KMS-11 (cell line): ENCODE results near the gene LACTB.

Experiments
- H2AFZ ChIP-seq: fragments of 200-600 bp; sonication (generic); 2 replicates; pipeline ENCODE4 v1.6.1; 2016; ENCODE audit warnings: antibody characterized with exemption, mixed run types, low read depth
- H3K27ac ChIP-seq: fragments of 200-600 bp; sonication (generic); 2 replicates; pipeline ENCODE4 v1.6.1; 2016; ENCODE audit warnings: mild to moderate bottlenecking, mixed run types
- H3K27me3 ChIP-seq: fragments of 200-600 bp; sonication (generic); 2 replicates; pipeline ENCODE4 v1.6.1; 2017; ENCODE audit warnings: mild to moderate bottlenecking, low read depth, mixed run types, moderate library complexity; ENCODE audit not compliant: insufficient read depth
- H3K36me3 ChIP-seq: fragments of 200-600 bp; sonication (generic); 2 replicates; pipeline ENCODE4 v1.6.1; 2017; ENCODE audit warnings: mild to moderate bottlenecking, mixed run types; ENCODE audit not compliant: insufficient read depth
- H3K4me1 ChIP-seq: fragments of 200-600 bp; sonication (generic); 2 replicates; pipeline ENCODE4 v1.6.1; 2016; ENCODE audit warnings: mild to moderate bottlenecking, low read depth, mixed run types; ENCODE audit not compliant: poor library complexity, severe bottlenecking
- H3K4me2 ChIP-seq: fragments of 200-600 bp; sonication (generic); 2 replicates; pipeline ENCODE4 v1.7.0; 2016; ENCODE audit warnings: mild to moderate bottlenecking, mixed run types
- H3K4me3 ChIP-seq: fragments of 200-600 bp; sonication (generic); IDR thresholded peaks from 2 replicates; pipeline ENCODE4 v1.6.1; 2017; ENCODE audit warnings: low read depth, low read length, mixed read lengths; ENCODE audit not compliant: insufficient read depth
- H3K79me2 ChIP-seq: fragments of 200-600 bp; sonication (generic); 2 replicates; pipeline ENCODE4 v1.6.1; 2016; ENCODE audit warnings: low read depth, mixed run types; ENCODE audit not compliant: insufficient read depth
- H3K9ac ChIP-seq: fragments of 200-600 bp; sonication (generic); 2 replicates; pipeline ENCODE4 v1.6.1; 2016; ENCODE audit warnings: mild to moderate bottlenecking, mixed run types
- H4K20me1 ChIP-seq: fragments of 200-600 bp; sonication (generic); 2 replicates; pipeline ENCODE4 v1.6.1; 2016; ENCODE audit warnings: mild to moderate bottlenecking, mixed run types; ENCODE audit not compliant: insufficient read depth
- CTCF ChIP-seq: fragments of 200-600 bp; sonication (generic); conservative IDR thresholded peaks from 2 replicates; pipeline ENCODE4 v1.6.1; 2017; ENCODE audit warnings: low read depth, mild to moderate bottlenecking, antibody characterized with exemption, low read length, moderate library complexity, mixed read lengths

LACTB gene

GRCh38 chr15:63079947-63080626, 41.6 kb upstream of the LACTB start:
- no peak overlapping the region for H3K4me3 ChIP-seq
- H3K4me1 ChIP-seq: no peaks in the 10 kb centered on the region

GRCh38 chr15:63080634-63081250, 40.9 kb upstream of the LACTB start:
- Histone ChIP-seq H3K4me3 (no peak overlapping the region), H3K4me2 (no peak overlapping the region), H3K4me1 (no peaks in the 10 kb centered on the region), H3K27me3 (no peaks in the 10 kb centered on the region), H4K20me1 (no peaks in the 10 kb centered on the region), H2AFZ (no peak overlapping the region), H3K27ac (no peak overlapping the region), H3K9ac (no peak overlapping the region), H3K36me3 (no peaks in the 10 kb centered on the region), H3K79me2 (no peaks in the 10 kb centered on the region)
- no peak for TF ChIP-seq CTCF

More at GRCh38 chr15:63079947-63080626, 41.6 kb upstream of the LACTB start:
- H3K4me2 ChIP-seq: no peak overlapping the region
- no peak for TF ChIP-seq CTCF
- H3K79me2 ChIP-seq: no peaks in the 10 kb centered on the region
- H3K27me3 ChIP-seq: no peaks in the 10 kb centered on the region
- no peaks in the 10 kb centered on the region for H4K20me1 ChIP-seq
- H2AFZ ChIP-seq: no peak overlapping the region
- no peak overlapping the region for H3K9ac ChIP-seq
- H3K27ac ChIP-seq: no peak overlapping the region
- no peaks in the 10 kb centered on the region for H3K36me3 ChIP-seq

- Histone ChIP-seq H3K4me1 (no peaks in the 10 kb centered on the region), H3K36me3 (no peaks in the 10 kb centered on the region), H3K27me3 (no peaks in the 10 kb centered on the region), H3K79me2 (no peaks in the 10 kb centered on the region), H3K4me3 (no peak overlapping the region), H3K9ac (no peak overlapping the region), H3K4me2 (no peak overlapping the region), H3K27ac (no peak overlapping the region), H2AFZ (no peak overlapping the region), H4K20me1 (no peaks in the 10 kb centered on the region)
- no peak for TF ChIP-seq CTCF
Measured at GRCh38 chr15:63082366-63082765, 39.3 kb upstream of the LACTB start.

- no peak overlapping the region for H3K9ac ChIP-seq
Measured at GRCh38 chr15:63083044-63083443, 38.6 kb upstream of the LACTB start.

More at GRCh38 chr15:63083044-63083443, 38.6 kb upstream of the LACTB start:
- TF ChIP-seq CTCF: no peak
- Histone ChIP-seq H2AFZ (no peak overlapping the region), H3K27me3 (no peaks in the 10 kb centered on the region), H3K27ac (no peak overlapping the region), H3K4me2 (no peak overlapping the region), H3K36me3 (no peaks in the 10 kb centered on the region), H3K79me2 (no peaks in the 10 kb centered on the region), H3K4me3 (no peak overlapping the region), H4K20me1 (no peaks in the 10 kb centered on the region), H3K4me1 (no peaks in the 10 kb centered on the region)
